Upper lobe of left lung (tissue), 4 donors: ENCODE data around the gene DYTN.

ENCODE experiments used
- CTCF ChIP-seq, 6 experiments: fragments of 450-650 bp in 4 of 6; fragments of 200-600 bp in 2 of 6; sonication (generic) in 2 of 6; IDR thresholded peaks; one replicate each; pipeline ENCODE4 v1.5.1; 2016 to 2019; ENCODE audit warnings: antibody characterized with exemption in 6 of 6
- EP300 ChIP-seq, 4 donors: sonication (generic); formaldehyde crosslinking; IDR thresholded peaks; one replicate each; pipeline ENCODE4 v1.5.1; 2017; ENCODE audit warnings: antibody characterized with exemption in 4 of 4, control low read depth in 2 of 4
- POLR2A ChIP-seq, 4 donors: fragments of 450-650 bp; IDR thresholded peaks; one replicate each; pipeline ENCODE4 v1.5.1; 2016 to 2017; ENCODE audit warnings: antibody characterized with exemption in 4 of 4, mild to moderate bottlenecking in 2 of 4

DNA sequence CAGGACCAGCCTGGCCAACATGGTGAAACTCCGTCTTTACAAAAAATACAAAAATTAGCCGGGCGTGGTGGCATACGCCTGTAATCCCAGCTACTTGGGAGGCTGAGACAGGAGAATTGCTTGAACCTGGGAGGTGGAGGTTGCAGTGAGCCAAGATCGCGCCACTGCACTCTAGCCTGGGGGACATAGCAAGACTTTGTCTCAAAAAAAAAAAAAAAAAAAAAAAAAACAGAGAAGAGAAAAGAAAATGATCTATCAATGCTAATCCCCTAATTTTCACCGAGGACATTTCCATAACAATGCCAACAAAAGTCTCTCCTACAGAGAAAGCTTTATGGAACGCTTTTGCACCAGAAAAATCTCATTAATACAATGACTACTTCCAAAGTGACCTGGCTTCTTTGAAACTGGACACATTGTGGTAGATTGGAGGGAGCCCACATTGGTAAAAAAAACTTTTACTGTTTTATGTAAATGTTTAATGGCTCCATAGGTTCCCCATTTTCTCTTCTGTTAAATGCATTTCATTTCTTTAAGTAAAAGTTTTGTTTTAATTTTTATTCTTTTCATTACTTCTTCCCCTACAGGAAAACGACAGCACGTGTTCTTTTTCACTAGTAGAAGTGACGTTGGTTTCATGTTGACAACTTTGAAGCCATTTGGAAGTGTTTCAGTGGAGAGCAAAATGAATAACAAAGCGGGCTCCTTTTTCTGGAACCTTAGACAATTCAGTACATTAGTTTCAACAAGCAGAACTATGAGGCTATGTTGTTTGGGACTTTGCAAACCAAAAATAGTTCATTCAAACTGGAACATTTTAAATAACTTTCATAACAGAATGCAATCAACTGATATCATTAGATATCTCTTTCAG lies 48.1 kb upstream of the DYTN start:
- TF ChIP-seq CTCF (IDR thresholded peaks at IDR 0.05) (no peak), EP300 (IDR thresholded peaks at IDR 0.05) (no peak), POLR2A (IDR thresholded peaks at IDR 0.05) (no peak)
